DMS79 (cell line): ENCODE results near the gene KLRF2.

Experiments
- DNase-seq: peaks from one replicate; lab custom pipeline; 2025; lab: John Stamatoyannopoulos, UW

The KLRF2 gene

GRCh38 chr12:9888665-9889273, 7.5 kb downstream of the KLRF2 start:
- no peak for DNase-seq

- no peak for DNase-seq
Observed at GRCh38 chr12:9895215-9895971, 14.1 kb downstream of the KLRF2 start.

GRCh38 chr12:9897535-9897934, 16.2 kb downstream of the KLRF2 start:
- DNase-seq, result no peak

- DNase-seq, result no peak
Observed at GRCh38 chr12:9899209-9899608, 17.9 kb downstream of the KLRF2 start.

- DNase-seq, result no peak
Observed at GRCh38 chr12:9900930-9901329, 19.6 kb downstream of the KLRF2 start.

- DNase-seq, result no peak
Observed at GRCh38 chr12:9902539-9903228, 21.4 kb downstream of the KLRF2 start.

GRCh38 chr12:9906873-9907272, 25.6 kb downstream of the KLRF2 start:
- no peak for DNase-seq

DNA sequence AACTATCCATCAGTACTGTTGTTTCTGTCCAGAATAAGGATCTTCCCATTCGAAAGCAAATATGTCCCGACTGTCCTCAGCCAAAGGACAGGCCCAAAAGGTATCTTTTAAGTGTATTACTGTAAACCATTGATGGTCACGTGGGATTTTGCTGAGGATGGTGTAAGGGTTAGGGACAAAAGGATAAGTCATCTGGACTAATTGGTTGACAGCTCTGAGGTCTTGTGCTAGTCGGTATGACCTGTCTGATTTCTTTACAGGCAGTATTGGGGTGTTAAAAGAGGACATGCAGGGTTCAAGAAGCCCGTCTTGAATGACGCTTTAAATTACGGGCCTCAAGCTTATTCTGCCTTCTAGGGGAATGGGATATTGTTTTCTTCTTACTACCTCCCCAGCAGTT, 26.5 kb downstream of the KLRF2 start:
- no peak for DNase-seq

DNA sequence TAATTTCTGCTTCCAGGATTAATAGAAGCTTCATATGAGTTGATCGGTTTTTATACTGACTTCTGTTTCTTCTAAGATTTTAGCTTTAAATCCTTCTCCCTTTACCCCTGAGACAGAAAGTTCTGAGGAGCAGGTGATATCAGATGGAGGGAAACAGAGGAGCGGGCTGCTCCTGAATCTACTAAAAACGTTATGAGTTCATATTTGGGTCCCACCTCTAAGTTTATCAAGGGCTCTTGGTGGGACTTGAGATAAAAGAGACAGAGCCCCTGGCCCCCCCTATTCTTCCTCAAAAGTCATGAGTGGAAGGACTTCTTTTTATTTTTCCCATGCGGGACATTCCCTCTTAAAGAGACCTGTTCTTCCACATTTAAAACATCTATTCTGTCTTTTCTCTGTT, 27.1 kb downstream of the KLRF2 start:
- DNase-seq, result no peak

DNA sequence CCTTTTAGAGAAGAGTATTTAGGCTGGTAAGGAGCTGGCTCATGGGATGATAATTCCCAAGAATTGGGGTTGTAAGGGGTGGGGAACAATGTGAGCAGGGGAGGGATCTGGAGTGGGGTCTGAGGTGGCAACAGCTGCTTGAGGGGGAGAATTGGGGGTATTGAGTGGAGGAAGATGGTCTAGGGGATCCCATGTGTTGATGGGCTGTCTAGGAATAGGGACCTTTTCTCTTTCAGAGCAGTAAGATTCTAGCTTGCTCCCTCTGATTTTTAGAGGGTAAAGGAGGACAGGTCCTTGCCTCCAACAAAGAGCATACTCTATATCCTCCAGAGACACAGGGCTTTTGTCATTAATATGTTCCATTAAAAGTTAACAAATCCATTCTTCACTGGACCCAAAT, 28.4 kb downstream of the KLRF2 start:
- DNase-seq, result no peak

DNA sequence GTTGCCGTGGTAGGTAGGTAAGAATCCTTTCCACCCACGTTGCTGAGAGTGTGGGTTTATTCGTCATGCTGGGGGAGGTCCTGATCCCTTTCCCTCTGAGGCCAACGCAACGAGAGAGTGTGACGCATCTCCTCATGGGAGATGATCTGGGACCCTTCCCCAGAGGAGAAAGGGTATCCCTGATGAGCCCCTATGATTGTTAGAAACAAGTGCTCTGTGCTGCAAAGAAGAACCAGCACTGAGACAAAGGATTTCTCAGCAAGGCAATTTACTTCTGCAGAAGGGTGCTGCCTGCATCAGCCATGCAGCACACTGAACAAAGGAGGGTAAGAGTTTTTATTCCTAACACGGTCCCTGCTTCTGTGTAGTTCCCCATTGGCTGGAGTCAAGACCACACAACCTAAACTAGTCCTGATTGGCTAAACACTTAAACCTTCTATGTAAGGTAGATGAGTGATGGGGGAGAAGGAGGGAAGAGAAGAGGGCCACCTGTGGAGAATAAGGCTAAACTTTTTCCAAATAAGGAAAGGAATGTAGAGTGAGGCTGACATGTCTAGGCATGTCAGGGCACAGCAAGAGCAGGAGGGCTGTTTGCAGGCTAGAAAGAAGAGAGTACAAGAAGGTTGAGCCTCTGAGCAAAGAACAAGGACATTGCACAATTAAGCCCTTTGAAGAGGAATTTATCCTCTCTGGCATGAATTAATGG, 29.6 kb downstream of the KLRF2 start:
- no peak for DNase-seq

DNA sequence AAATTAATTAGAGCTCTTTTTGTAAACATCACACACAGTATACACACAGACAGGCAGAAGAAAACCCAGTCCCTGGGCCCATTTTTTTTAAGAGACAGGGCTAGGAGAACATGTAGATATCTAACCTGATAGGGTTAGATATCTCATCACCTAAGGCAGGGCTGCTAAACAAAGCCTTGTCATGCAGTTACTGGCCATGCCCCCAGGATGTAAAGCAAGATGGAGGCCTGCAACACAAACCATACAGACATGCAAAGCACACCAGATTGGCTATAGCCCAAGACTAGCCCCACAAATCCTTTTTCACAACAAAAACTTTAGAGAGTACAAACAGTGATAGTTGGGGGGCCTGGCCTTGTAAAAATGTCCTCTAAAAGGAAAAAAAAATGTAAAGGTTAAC, 30.4 kb downstream of the KLRF2 start:
- DNase-seq, result no peak

- no peak for DNase-seq
Observed at GRCh38 chr12:9919443-9919842, 38.2 kb downstream of the KLRF2 start.

GRCh38 chr12:9920451-9920850, 39.2 kb downstream of the KLRF2 start:
- no peak for DNase-seq

- DNase-seq, result no peak
Observed at GRCh38 chr12:9922429-9922828, 41.1 kb downstream of the KLRF2 start.

DNA sequence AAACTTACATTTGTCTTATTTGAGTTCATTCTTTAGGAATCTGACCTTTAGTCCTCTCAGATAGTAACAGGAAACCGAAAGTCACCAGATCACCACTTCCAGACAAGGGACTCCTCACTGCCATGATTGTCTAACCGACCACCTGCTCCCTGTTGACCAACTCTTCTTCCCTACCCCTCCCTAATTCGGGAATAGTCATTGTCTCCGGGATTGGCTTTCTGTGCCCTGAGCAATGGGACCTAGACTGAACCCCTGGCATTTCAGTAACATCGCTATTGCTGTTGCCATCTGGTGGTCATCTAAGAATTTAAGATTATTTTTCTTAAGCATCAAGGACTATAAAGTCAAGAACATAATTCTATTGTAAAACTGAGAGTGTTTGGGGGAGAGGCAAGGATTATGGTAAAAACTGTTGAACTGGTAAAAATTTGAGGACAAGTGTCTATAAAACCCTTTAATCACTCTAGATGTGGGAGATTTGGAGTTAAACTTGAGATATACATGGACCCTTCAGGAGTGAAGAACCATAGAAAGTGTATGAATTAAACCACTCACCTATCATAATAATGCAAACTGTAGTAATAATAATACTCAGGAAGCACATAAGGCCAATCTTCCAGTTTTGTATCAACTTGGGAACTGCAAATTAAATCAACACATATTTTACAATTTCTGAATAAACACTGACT, 44.6 kb downstream of the KLRF2 start:
- DNase-seq, result no peak

DNA sequence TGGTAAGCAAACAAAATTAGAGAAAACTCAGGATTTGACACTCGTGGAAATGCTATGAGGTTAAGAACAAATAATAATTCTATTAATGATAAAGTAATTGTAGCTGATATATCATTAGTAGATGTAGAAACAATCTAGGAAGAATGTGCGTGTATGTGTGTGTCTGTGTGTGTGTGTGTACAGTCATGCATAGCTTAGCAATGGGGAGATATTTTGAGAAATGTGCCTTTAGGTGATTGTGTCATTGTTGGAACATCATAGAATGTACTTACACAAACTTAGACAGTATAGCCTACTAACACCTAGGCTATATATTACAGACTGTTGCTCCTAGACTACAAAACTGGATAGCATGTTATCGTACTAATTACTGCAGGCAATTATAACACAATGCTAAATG, 45.6 kb downstream of the KLRF2 start:
- no peak for DNase-seq

GRCh38 chr12:9928607-9929006, 47.3 kb downstream of the KLRF2 start:
- no peak for DNase-seq

GRCh38 chr12:9931245-9931644, 50.0 kb downstream of the KLRF2 start:
- DNase-seq, result no peak

DNA sequence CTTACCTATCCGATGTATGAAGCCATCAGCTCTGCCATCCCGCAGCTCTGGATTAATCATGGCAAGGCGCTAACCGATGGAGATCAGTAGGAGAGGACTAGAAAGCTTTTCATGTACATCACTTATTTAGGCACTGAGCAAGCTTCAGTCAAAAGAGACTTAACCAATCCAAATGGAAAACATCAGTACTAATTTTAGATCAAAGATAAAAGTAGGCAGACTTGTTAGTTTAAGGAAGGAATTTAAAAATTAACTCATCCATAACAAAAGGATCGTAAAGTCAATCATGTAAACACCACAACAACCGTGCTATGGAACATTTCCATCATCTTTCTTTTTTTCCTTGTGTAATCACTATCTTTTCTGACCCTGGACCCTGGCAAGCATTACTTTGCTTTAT, 51.0 kb downstream of the KLRF2 start, which contains the start of gene CLEC2A:
CLEC2A (minus strand) TSS at position 101 of the 400 bp plus-strand sequence; CDS start at position 60, 41 bp downstream.
- no peak for DNase-seq

DNA sequence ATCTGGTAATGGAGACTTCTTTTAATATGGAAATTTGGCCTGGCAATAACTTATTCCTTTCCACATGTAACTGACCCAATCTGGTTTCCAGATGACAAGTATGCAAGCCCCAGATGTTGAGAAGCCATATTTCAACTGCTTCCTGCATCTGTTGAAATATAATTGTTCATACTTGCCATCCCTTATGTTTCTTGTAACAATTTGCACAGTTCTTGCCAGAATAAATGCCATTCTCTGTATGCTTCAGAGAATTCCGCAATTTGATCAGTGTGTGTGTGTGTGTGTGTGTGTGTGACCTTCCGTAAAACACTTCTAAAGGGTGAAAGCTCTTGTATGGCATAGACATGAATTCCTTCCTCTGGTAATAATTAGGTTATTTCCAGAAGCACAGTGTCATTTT, 52.7 kb downstream of the KLRF2 start:
- no peak for DNase-seq

DNA sequence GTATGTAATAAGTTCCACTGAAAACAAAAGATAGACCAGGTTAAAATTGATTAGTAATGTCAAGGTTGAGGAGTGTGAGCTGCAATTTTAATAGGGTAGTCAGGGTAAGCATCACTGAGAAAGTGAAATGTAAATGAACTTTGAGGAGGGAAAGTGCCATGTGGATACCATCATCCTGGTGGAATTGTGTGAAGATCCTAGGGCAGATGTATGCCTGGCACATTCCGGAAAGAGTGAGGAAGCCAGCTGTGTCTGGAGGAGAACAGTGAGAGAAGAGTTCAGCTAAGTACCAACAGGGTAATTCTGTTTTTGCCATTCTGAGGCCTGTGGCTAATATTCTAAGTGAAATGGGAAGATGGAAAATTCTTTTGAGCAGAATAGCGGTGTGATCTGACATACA, 53.7 kb downstream of the KLRF2 start:
- DNase-seq, result no peak
